GM23248 (cell line): ENCODE measurements around the gene CELF1. TPM values are rescaled to one million over a fixed set of nuclear protein-coding genes. Genes with fewer than 3 reads are reported as not detected.

Experiments used
- DNase-seq: peaks from one replicate; pipeline ENCODE4 v3.0.0-alpha.2; 2015
- H2AFZ ChIP-seq: fragments of 200-600 bp; sonication (generic); 2 replicates; pipeline ENCODE4 v1.6.1; 2016; ENCODE audit warnings: antibody characterized with exemption
- H3F3A ChIP-seq: fragments of 200-600 bp; sonication (generic); 2 replicates; pipeline ENCODE4 v1.6.1; 2016; ENCODE audit warnings: mild to moderate bottlenecking, antibody characterized with exemption, mixed run types; ENCODE audit not compliant: insufficient read depth
- H3K27ac ChIP-seq: fragments of 200-600 bp; sonication (generic); 2 replicates; pipeline ENCODE4 v1.5.1; 2016; ENCODE audit warnings: mild to moderate bottlenecking
- H3K27me3 ChIP-seq: fragments of 200-600 bp; sonication (generic); replicated peaks from 2 replicates; pipeline ENCODE4 v1.6.1; 2016; ENCODE audit warnings: mild to moderate bottlenecking; ENCODE audit not compliant: insufficient read depth
- H3K36me3 ChIP-seq: fragments of 200-600 bp; sonication (generic); 2 replicates; pipeline ENCODE4 v1.6.1; 2016; ENCODE audit warnings: low read depth, mild to moderate bottlenecking
- H3K4me1 ChIP-seq: fragments of 200-600 bp; sonication (generic); 2 replicates; pipeline ENCODE4 v1.6.1; 2016; ENCODE audit warnings: mild to moderate bottlenecking; ENCODE audit not compliant: insufficient read depth
- H3K4me2 ChIP-seq: fragments of 200-600 bp; sonication (generic); one replicate; pipeline ENCODE4 v1.6.1; 2016; ENCODE audit warnings: mild to moderate bottlenecking; ENCODE audit not compliant: unreplicated experiment
- H3K4me3 ChIP-seq: fragments of 200-600 bp; sonication (generic); 2 replicates; pipeline ENCODE4 v1.5.1; 2016; ENCODE audit warnings: mild to moderate bottlenecking
- H3K79me2 ChIP-seq: fragments of 200-600 bp; sonication (generic); 2 replicates; pipeline ENCODE4 v1.6.1; 2016; ENCODE audit warnings: mild to moderate bottlenecking; ENCODE audit not compliant: insufficient read depth
- H3K9ac ChIP-seq: fragments of 200-600 bp; sonication (generic); 2 replicates; pipeline ENCODE4 v1.6.1; 2016; ENCODE audit warnings: mild to moderate bottlenecking
- H3K9me2 ChIP-seq: fragments of 200-600 bp; sonication (generic); 2 replicates; pipeline ENCODE4 v1.6.1; 2016; ENCODE audit warnings: mixed run types, mild to moderate bottlenecking, moderate library complexity; ENCODE audit not compliant: insufficient read depth
- H3K9me3 ChIP-seq: fragments of 200-600 bp; sonication (generic); one replicate; pipeline ENCODE4 v1.6.1; 2017; ENCODE audit warnings: low read depth
- H4K20me1 ChIP-seq: fragments of 200-600 bp; sonication (generic); 2 replicates; pipeline ENCODE4 v1.6.0; 2016; ENCODE audit not compliant: insufficient read depth
- EZH2 ChIP-seq: fragments of 200-600 bp; sonication (generic); IDR thresholded peaks from 2 replicates; pipeline ENCODE4 v1.6.1; 2018; ENCODE audit warnings: antibody characterized with exemption, mild to moderate bottlenecking; ENCODE audit not compliant: insufficient read depth, poor library complexity, severe bottlenecking
- EZH2phosphoT487 ChIP-seq: fragments of 200-600 bp; sonication (generic); IDR thresholded peaks from 2 replicates; pipeline ENCODE4 v1.6.1; 2018; ENCODE audit warnings: antibody characterized with exemption, moderate library complexity, mild to moderate bottlenecking, low read depth; ENCODE audit not compliant: insufficient read depth
- WGBS, 2 experiments: methylation state at CpG; one replicate each; pipeline ENCODE4 v1.1.6; 2015 to 2017; ENCODE audit warnings: low lambda C conversion rate in 2 of 2, low coverage in 1 of 2; ENCODE audit errors: missing lambda C conversion rate in 2 of 2; 5-methylcytosine and 5-hydroxymethylcytosine counted together
- in situ Hi-C: fragments of 300-500 bp; cut with MboI; formaldehyde crosslinking; loops from 2 replicates; pipeline ENCODE4 v1.15.0; 2020
- polyA plus RNA-seq: library from polyadenylated mRNA; unstranded; fragments of >200 nt; fragmentation: Nextera tagmentation; extraction: Ambion mirVana; gene quantifications from 2 replicates; pipeline ENCODE4 v1.2.1, GENCODE V29; 2016
- total RNA-seq: library from RNA; depleted of rRNA; stranded (reverse); fragments of >200 nt; shearing (Covaris generic); gene quantifications from 2 replicates; pipeline ENCODE4 v1.2.3, GENCODE V29; 2014

The CELF1 gene
- total and polyA plus RNA-seq, 2 experiments from 2014 or later, result 51.7 to 70.9 TPM

DNA sequence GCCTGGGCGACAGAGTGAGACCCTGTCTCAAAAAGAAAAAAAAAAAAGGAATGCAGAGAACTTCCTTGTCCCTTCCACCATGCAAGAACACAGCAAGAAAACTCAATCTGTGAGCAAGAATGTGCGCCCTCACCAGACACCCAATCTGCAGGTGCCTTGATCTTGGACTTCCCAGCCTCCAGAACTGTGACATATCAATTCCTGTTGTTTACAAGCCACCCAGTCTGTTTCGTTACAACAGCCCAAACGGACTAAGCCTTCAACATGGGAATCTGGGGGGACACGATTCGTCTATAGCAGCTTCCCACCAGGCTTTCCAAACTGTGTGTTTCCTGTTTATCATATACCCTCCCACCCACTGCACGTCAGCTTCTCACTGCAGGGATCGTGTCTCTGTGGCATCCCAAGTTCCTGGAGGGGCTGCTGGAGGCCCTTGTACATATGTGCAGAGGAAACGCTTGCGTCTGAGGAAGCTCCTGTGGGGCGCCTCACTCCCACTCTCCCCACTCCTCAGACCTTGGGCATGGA lies 115.7 kb downstream of the CELF1 start:
- DNase-seq, result no peak
- Histone ChIP-seq H3K4me2 (no peak overlapping the region), H3K9ac (no peak overlapping the region), H2AFZ (no peak overlapping the region), H3K9me3 (no peaks in the 10 kb centered on the region), H3K4me1 (peaks cover 10% of the 10 kb centered on the region), H3K79me2 (no peaks in the 10 kb centered on the region), H3K27me3 (no peaks in the 10 kb centered on the region), H3F3A (peaks cover 13% of the 10 kb centered on the region), H3K27ac (no peak overlapping the region), H4K20me1 (no peaks in the 10 kb centered on the region), H3K4me3 (no peak overlapping the region), H3K9me2 (no peaks in the 10 kb centered on the region), H3K36me3 (no peaks in the 10 kb centered on the region)
- in situ Hi-C loops, result no loop called here
- TF ChIP-seq EZH2, result no peak
- no peak for TF ChIP-seq EZH2phosphoT487
- WGBS, 2 experiments, result 74 to 77% methylated on average over 11 of the region's 11 CpGs

GRCh38 chr11:47436726-47437125 lies 116.2 kb downstream of the CELF1 start:
- no peaks in the 10 kb centered on the region for H4K20me1 ChIP-seq
- H3K9me3 ChIP-seq, result no peaks in the 10 kb centered on the region
- peaks cover 13% of the 10 kb centered on the region for H3F3A ChIP-seq
- TF ChIP-seq EZH2phosphoT487 (no peak), EZH2 (no peak)
- H3K4me3 ChIP-seq, result no peak overlapping the region
- no peak for DNase-seq
- H3K9ac ChIP-seq, result no peak overlapping the region
- no peaks in the 10 kb centered on the region for H3K9me2 ChIP-seq
- H3K79me2 ChIP-seq, result no peaks in the 10 kb centered on the region
- no peak overlapping the region for H3K4me2 ChIP-seq
- H3K27ac ChIP-seq, result no peak overlapping the region
- no peaks in the 10 kb centered on the region for H3K27me3 ChIP-seq
- WGBS, 2 experiments, result 96 to 100% methylated on average over 3 of the region's 3 CpGs
- no peak overlapping the region for H2AFZ ChIP-seq
- no peaks in the 10 kb centered on the region for H3K36me3 ChIP-seq
- in situ Hi-C loops, result no loop called here
- peaks cover 10% of the 10 kb centered on the region for H3K4me1 ChIP-seq

DNA sequence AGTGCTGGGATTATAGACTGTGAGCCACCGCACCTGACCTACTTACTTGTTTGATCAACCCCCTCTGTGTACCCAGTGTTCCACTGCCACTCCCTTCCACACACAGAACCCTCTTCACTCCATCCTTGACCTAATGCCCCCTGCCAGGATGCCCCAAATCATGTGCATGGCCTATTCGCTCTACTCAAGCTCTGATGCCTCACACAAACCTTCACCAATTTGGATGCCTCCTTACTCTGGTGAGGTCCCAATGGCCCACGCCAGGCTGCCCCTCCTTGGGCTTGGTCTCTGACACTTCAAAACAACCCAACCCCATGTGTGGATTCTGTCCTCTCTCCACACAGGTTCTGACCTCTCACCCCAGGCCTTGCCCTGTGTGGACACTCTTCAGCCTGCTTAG lies 117.2 kb downstream of the CELF1 start:
- no peak for DNase-seq
- no peak overlapping the region for H2AFZ ChIP-seq
- no peaks in the 10 kb centered on the region for H3K9me3 ChIP-seq
- TF ChIP-seq EZH2phosphoT487, result no peak
- no peak for TF ChIP-seq EZH2
- H3K27ac ChIP-seq, result no peak overlapping the region
- in situ Hi-C loops, result no loop called here
- 98 to 100% methylated on average over 3 of the region's 3 CpGs for WGBS, 2 experiments
- H3K79me2 ChIP-seq, result no peaks in the 10 kb centered on the region
- peaks cover 13% of the 10 kb centered on the region for H3F3A ChIP-seq
- no peaks in the 10 kb centered on the region for H4K20me1 ChIP-seq
- no peaks in the 10 kb centered on the region for H3K27me3 ChIP-seq
- H3K4me1 ChIP-seq, result peaks cover 10% of the 10 kb centered on the region
- no peak overlapping the region for H3K4me2 ChIP-seq
- H3K9me2 ChIP-seq, result no peaks in the 10 kb centered on the region
- no peak overlapping the region for H3K4me3 ChIP-seq
- H3K9ac ChIP-seq, result no peak overlapping the region
- H3K36me3 ChIP-seq, result no peaks in the 10 kb centered on the region

- 29 to 31% methylated on average over 7 of the region's 7 CpGs for WGBS, 2 experiments
- H3K4me2 ChIP-seq, result peak overlapping the region; percentile 46
- H2AFZ ChIP-seq, result no peak overlapping the region
Observed at GRCh38 chr11:47434011-47434786, 118.7 kb downstream of the CELF1 start.

More at GRCh38 chr11:47434011-47434786, 118.7 kb downstream of the CELF1 start:
- H3K9me3 ChIP-seq, result no peaks in the 10 kb centered on the region
- no peaks in the 10 kb centered on the region for H3K9me2 ChIP-seq
- H3K9ac ChIP-seq, result 0 out of 2 replicates have a peak overlapping the region, but pooled peaks have one; percentile 50
- H3K36me3 ChIP-seq, result no peaks in the 10 kb centered on the region
- peak overlapping the region; percentile 83 for H3K27ac ChIP-seq
- peaks cover 13% of the 10 kb centered on the region for H3F3A ChIP-seq
- no peaks in the 10 kb centered on the region for H3K79me2 ChIP-seq
- in situ Hi-C loops, result no loop called here
- H3K4me1 ChIP-seq, result peaks cover 10% of the 10 kb centered on the region
- H3K4me3 ChIP-seq, result no peak overlapping the region
- no peak for TF ChIP-seq EZH2phosphoT487
- TF ChIP-seq EZH2, result no peak
- H3K27me3 ChIP-seq, result no peaks in the 10 kb centered on the region
- no peaks in the 10 kb centered on the region for H4K20me1 ChIP-seq
- peak; percentile 96 for DNase-seq
